H1 (cell line): ENCODE data around the gene GPC3. TPM values are rescaled to one million over a fixed set of nuclear protein-coding genes. Genes with fewer than 3 reads are reported as not detected.

Experiments
- KDM1A ChIP-seq: fragments of 200-600, 300-600 bp; sonication (generic); IDR thresholded peaks from 2 replicates; pipeline ENCODE4 v1.7.1; 2016; ENCODE audit warnings: mild to moderate bottlenecking, low read length, borderline replicate concordance
- RNF2 ChIP-seq: fragments of 200-900, 300-1000 bp; sonication (generic); IDR thresholded peaks from 2 replicates; pipeline ENCODE4 v1.7.1; 2016; ENCODE audit warnings: borderline replicate concordance, low read depth, mild to moderate bottlenecking, antibody characterized with exemption, low read length; ENCODE audit not compliant: poor library complexity, severe bottlenecking; ENCODE audit errors: missing control alignments
- YY1 ChIP-seq: IDR thresholded peaks from 2 replicates; pipeline ENCODE4 v1.6.1; 2011; ENCODE audit warnings: low read depth, mild to moderate bottlenecking, low read length
- polyA plus RNA-seq, 7 experiments: library from polyadenylated mRNA; depleted of rRNA in 3 of 7; stranded (reverse) in 5 of 7; unstranded in 2 of 7; fragments of >200 nt in 5 of 7; fragments of 200-250 nt in 2 of 7; gene quantifications; 1 replicate in 5 of 7; 2 replicates in 1 of 7; 4 replicates in 1 of 7; pipeline versions ENCODE4 v1.2.1 to v1.2.3, GENCODE V29; 2011 to 2013; ENCODE audit warnings: missing spikeins in 2 of 7, mixed read lengths in 2 of 7
- total RNA-seq: library from RNA; stranded (reverse); fragmentation: NEBNext Ultra II Directional; extraction: Animal tissue kit (Norgen Biotek cat#: 25700); gene quantifications from 2 replicates; pipeline ENCODE4 v1.2.1, GENCODE V29; 2021

The GPC3 gene
- total and polyA plus RNA-seq, 2 of the 8 experiments (the other 6 are each of a cell fraction or from before 2014, with no cell fraction given), result 64.8 to 71.9 TPM

- TF ChIP-seq KDM1A, result no peak
- no peak for TF ChIP-seq RNF2
- TF ChIP-seq YY1, result no peak
- TF ChIP-seq, all 59 proteins: peak for 0
Measured at GRCh38 chrX:133939655-133940302, 45.6 kb downstream of the GPC3 start (continued).
